GM12801 (cell line): Measurements from ENCODE around the gene ECT2.

Experiments
- CTCF ChIP-seq: IDR thresholded peaks from one replicate; pipeline ENCODE4 v1.5.1; 2011; ENCODE audit warnings: control low read depth; ENCODE audit not compliant: insufficient read length; ENCODE audit errors: extremely low read depth

The ECT2 gene

GRCh38 chr3:172707967-172708366 lies 42.6 kb upstream of the ECT2 start:
- no peak for TF ChIP-seq CTCF

DNA sequence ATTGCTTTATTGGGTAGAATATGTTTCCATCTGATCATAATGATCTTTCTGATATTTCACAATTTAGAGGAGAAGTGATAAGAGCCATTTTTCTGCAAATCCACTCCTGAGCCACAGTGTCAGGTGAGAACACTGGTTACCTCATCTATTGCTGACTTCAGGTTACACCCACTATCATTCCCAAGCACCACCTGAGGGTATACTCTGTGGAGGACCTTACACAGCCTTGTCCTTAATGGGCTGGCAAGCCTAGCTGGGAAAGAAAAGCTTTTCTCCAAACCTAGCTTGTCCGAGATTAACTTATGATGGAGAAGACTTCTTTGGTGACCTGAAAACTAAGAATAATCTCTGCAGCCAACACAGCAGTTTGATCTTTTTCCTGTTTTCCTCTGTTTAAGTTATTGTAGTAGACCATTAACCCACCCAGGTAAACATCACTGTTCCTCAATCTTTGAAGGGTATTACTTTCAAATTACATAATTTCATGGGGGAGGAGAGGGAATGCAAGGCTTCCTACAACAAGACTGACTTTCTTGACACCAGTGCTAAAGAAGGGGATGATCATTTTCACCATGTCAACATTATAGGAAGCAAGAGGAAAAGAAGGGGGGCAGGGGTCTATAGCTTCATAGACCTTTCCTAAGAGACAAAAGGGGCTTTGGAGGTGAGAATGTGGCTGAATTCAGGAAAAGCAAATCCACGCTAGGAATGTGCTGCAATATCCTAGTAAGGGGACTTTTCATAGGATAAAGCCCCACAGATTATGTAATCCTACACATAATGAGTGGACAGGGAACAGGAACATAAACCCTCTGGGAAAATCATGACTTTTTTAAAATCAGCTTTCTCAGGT lies 41.4 kb upstream of the ECT2 start:
- no peak for TF ChIP-seq CTCF

GRCh38 chr3:172709774-172710663 lies 40.5 kb upstream of the ECT2 start:
- TF ChIP-seq CTCF, result no peak

DNA sequence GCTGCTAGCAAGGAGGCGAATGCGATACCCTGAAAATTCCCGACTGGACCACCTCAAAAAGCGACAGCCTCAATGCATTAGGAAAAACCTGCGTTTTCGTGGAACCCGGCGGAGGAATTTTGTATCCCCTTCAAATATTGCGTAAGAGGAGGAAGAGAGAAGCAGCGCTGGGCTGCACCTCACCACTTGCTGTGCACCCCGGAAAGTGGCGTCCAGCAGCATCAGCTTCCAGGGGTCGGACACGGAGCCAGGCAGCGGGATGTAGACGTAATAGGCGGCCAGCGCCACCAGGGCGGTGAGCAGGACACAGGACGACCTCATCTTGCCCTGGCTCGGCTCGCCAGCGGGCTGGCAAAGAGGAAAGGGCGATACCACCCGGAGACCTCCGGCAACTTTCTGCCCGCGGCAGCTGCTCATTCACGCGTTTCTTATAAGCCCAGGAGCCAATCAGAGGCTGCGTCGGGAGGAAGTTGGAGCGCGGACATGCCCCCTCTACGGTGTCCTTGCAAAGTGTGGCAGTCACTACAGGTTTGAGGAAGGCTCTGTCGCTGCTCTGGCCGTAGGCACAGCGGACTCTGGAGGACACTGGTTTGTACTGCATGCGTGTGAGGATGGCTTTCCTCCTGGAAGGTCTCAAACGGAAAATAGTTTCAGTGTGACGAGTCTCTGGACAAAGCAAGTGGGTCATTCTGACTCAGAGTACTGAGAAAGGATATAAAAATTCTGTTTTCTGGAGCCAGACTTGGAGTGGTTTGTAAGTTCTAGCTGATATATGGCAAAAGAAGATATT lies 39.7 kb upstream of the ECT2 start, which contains the start of gene NCEH1:
NCEH1 (minus strand) TSS at position 404 of the 790 bp plus-strand sequence; CDS start at position 321, 83 bp downstream.
- no peak for TF ChIP-seq CTCF

DNA sequence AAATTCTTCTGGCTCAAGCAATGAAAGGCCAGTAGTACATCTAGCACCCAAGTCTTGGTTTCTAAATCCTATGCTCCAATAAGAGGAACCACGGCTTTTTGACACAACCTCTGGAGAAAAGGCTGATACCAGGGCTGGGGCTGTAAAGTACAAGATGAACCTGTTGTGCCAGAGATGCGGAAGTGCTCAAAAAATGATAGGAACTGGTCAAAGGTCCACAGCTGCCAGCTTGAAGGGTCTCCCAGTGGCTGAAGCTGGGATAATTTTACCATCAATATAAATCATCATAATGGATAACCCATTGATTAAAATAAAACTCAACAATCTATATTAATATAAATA lies 39.1 kb upstream of the ECT2 start:
- TF ChIP-seq CTCF, result no peak

GRCh38 chr3:172713316-172713715 lies 37.2 kb upstream of the ECT2 start:
- TF ChIP-seq CTCF, result no peak

- no peak for TF ChIP-seq CTCF
Measured at GRCh38 chr3:172716476-172716875, 34.0 kb upstream of the ECT2 start.
